GM12878 (cell line): ENCODE results near the gene PPIL6. TPM values are rescaled to one million over a fixed set of nuclear protein-coding genes. Genes with fewer than 3 reads are reported as not detected.

ENCODE experiments used
- BRCA1 ChIP-seq: IDR thresholded peaks from 2 replicates; pipeline ENCODE4 v1.6.1; 2011; ENCODE audit warnings: low read depth, low read length, improper control_type of control experiment
- E2F4 ChIP-seq: IDR thresholded peaks from 2 replicates; pipeline ENCODE4 v1.6.1; 2012; ENCODE audit warnings: low read depth, low read length, improper control_type of control experiment
- JUNB ChIP-seq: IDR thresholded peaks from 2 replicates; pipeline ENCODE4 v1.6.1; 2016; ENCODE audit warnings: antibody characterized with exemption, mild to moderate bottlenecking
- MLLT1 ChIP-seq: fragments of 450-650 bp; IDR thresholded peaks from 2 replicates; pipeline ENCODE4 v1.6.1; 2016; ENCODE audit warnings: mild to moderate bottlenecking
- RCOR1 ChIP-seq: conservative IDR thresholded peaks from 2 replicates; pipeline ENCODE4 v1.6.1; 2012; ENCODE audit warnings: low read depth, low read length, improper control_type of control experiment
- SMAD5 ChIP-seq: IDR thresholded peaks from 2 replicates; pipeline ENCODE4 v1.6.1; 2016; ENCODE audit warnings: antibody characterized with exemption, low read depth
- TBL1XR1 ChIP-seq: IDR thresholded peaks from 2 replicates; pipeline ENCODE4 v1.6.1; 2012; ENCODE audit warnings: low read depth, low read length, improper control_type of control experiment
- ZNF622 ChIP-seq: fragments of 450-650 bp; IDR thresholded peaks from 2 replicates; pipeline ENCODE4 v1.6.1; 2017; ENCODE audit warnings: mild to moderate bottlenecking, inconsistent platforms
- polyA plus RNA-seq, 11 experiments: library from polyadenylated mRNA; depleted of rRNA in 4 of 11; unstranded in 6 of 11; stranded (reverse) in 5 of 11; fragments of >200 nt; fragmentation: Nextera tagmentation in 4 of 11; fragmentation: Illumina TruSeq in 1 of 11; extraction: Ambion mirVana in 4 of 11; extraction: Trizol in 1 of 11; gene quantifications; 1 replicate in 1 of 11; 2 replicates in 10 of 11; pipeline versions ENCODE4 v1.2.1 to v1.2.3, GENCODE V29; 2011 to 2016; ENCODE audit warnings: inconsistent platforms in 2 of 11, missing spikeins in 2 of 11, low read depth in 1 of 11
- total RNA-seq, 4 experiments: library from RNA; depleted of rRNA in 3 of 4; stranded (reverse); fragments of >200 nt in 3 of 4; fragmentation: Illumina TruSeq in 1 of 4; extraction: Trizol in 1 of 4; gene quantifications; 2 replicates each; pipeline versions ENCODE4 v1.2.1 to v1.2.3, GENCODE V29; 2013 to 2021
- TF ChIP-seq, protein P1 (sequence below): fragments of 450-650 bp; IDR thresholded peaks from 2 replicates; pipeline ENCODE4 v1.6.1; 2017; ENCODE audit warnings: mild to moderate bottlenecking, low read depth, inconsistent platforms; ENCODE audit not compliant: poor library complexity, severe bottlenecking
- TF ChIP-seq, protein P2 (sequence below): IDR thresholded peaks from 2 replicates; pipeline ENCODE4 v1.6.1; 2012; ENCODE audit warnings: improper control_type of control experiment, low read depth, low read length; ENCODE audit not compliant: insufficient replicate concordance

Gene PPIL6
- total and polyA plus RNA-seq, 10 of the 15 experiments (the other 5 are each of a cell fraction or from before 2014, with no cell fraction given): 0.01 to 0.26 (median 0.12) TPM; not detected in 5

- TF ChIP-seq, protein P1, sequence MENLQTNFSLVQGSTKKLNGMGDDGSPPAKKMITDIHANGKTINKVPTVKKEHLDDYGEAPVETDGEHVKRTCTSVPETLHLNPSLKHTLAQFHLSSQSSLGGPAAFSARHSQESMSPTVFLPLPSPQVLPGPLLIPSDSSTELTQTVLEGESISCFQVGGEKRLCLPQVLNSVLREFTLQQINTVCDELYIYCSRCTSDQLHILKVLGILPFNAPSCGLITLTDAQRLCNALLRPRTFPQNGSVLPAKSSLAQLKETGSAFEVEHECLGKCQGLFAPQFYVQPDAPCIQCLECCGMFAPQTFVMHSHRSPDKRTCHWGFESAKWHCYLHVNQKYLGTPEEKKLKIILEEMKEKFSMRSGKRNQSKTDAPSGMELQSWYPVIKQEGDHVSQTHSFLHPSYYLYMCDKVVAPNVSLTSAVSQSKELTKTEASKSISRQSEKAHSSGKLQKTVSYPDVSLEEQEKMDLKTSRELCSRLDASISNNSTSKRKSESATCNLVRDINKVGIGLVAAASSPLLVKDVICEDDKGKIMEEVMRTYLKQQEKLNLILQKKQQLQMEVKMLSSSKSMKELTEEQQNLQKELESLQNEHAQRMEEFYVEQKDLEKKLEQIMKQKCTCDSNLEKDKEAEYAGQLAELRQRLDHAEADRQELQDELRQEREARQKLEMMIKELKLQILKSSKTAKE: peak; percentile 28
- TF ChIP-seq JUNB (peak; percentile 88), SMAD5 (no peak), TBL1XR1 (peak; percentile 48; the same call in 1 of the 2 replicates), E2F4 (no peak), BRCA1 (no peak), ZNF622 (no peak), MLLT1 (peak; percentile 97), RCOR1 (no peak)
- TF ChIP-seq, protein P2, sequence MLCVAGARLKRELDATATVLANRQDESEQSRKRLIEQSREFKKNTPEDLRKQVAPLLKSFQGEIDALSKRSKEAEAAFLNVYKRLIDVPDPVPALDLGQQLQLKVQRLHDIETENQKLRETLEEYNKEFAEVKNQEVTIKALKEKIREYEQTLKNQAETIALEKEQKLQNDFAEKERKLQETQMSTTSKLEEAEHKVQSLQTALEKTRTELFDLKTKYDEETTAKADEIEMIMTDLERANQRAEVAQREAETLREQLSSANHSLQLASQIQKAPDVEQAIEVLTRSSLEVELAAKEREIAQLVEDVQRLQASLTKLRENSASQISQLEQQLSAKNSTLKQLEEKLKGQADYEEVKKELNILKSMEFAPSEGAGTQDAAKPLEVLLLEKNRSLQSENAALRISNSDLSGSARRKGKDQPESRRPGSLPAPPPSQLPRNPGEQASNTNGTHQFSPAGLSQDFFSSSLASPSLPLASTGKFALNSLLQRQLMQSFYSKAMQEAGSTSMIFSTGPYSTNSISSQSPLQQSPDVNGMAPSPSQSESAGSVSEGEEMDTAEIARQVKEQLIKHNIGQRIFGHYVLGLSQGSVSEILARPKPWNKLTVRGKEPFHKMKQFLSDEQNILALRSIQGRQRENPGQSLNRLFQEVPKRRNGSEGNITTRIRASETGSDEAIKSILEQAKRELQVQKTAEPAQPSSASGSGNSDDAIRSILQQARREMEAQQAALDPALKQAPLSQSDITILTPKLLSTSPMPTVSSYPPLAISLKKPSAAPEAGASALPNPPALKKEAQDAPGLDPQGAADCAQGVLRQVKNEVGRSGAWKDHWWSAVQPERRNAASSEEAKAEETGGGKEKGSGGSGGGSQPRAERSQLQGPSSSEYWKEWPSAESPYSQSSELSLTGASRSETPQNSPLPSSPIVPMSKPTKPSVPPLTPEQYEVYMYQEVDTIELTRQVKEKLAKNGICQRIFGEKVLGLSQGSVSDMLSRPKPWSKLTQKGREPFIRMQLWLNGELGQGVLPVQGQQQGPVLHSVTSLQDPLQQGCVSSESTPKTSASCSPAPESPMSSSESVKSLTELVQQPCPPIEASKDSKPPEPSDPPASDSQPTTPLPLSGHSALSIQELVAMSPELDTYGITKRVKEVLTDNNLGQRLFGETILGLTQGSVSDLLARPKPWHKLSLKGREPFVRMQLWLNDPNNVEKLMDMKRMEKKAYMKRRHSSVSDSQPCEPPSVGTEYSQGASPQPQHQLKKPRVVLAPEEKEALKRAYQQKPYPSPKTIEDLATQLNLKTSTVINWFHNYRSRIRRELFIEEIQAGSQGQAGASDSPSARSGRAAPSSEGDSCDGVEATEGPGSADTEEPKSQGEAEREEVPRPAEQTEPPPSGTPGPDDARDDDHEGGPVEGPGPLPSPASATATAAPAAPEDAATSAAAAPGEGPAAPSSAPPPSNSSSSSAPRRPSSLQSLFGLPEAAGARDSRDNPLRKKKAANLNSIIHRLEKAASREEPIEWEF: peak; percentile 63
These were observed 66.7 kb downstream of the PPIL6 start (continued) for GRCh38 chr6:109373762-109374161.
